Measurements from ENCODE around the gene SBNO2.
"Not testable (repeated sequence)": the region's sequence is repeated elsewhere in the genome, so short reads cannot be mapped to it uniquely, and the experiment has no call there.

The SBNO2 gene

GRCh38 chr19:1116726-1117581 lies 57.1 kb downstream of the SBNO2 start:
- no peak for DNase-seq

- DNase-seq, result no peak
Observed at GRCh38 chr19:1115646-1116420, 58.2 kb downstream of the SBNO2 start.

GRCh38 chr19:1114728-1115127 lies 59.3 kb downstream of the SBNO2 start:
- DNase-seq, result not testable (repeated sequence)

GRCh38 chr19:1113986-1114483 lies 60.0 kb downstream of the SBNO2 start:
- DNase-seq, result no peak

- DNase-seq, result peak; percentile 95 to 97 (median 96)
Observed at GRCh38 chr19:1113030-1113985, 60.8 kb downstream of the SBNO2 start.

GRCh38 chr19:1112268-1113029 lies 61.6 kb downstream of the SBNO2 start:
- DNase-seq, result no peak

- no peak for DNase-seq
Observed at GRCh38 chr19:1111641-1112267, 62.3 kb downstream of the SBNO2 start.

- DNase-seq, result no peak
Observed at GRCh38 chr19:1110809-1111640, 63.0 kb downstream of the SBNO2 start.

- DNase-seq, result no peak
Observed at GRCh38 chr19:1109697-1110671, 64.1 kb downstream of the SBNO2 start.

- no peak for DNase-seq
Observed at GRCh38 chr19:1109032-1109551, 65.0 kb downstream of the SBNO2 start.

GRCh38 chr19:1108291-1109031 lies 65.6 kb downstream of the SBNO2 start:
- DNase-seq, result no peak

GRCh38 chr19:1107661-1108261 lies 66.3 kb downstream of the SBNO2 start:
- no peak for DNase-seq

- DNase-seq, result no peak
Observed at GRCh38 chr19:1106841-1107660, 67.0 kb downstream of the SBNO2 start.

GRCh38 chr19:1105873-1106840 lies 67.9 kb downstream of the SBNO2 start:
- no peak for DNase-seq
